Purkinje cell (primary cell): ENCODE results near the gene ISL2. TPM values are rescaled to one million over a fixed set of nuclear protein-coding genes. Genes with fewer than 3 reads are reported as not detected.

Experiments
- polyA plus RNA-seq: library from polyadenylated mRNA; unstranded; fragments of >200 nt; fragmentation: Nextera tagmentation; gene quantifications from 2 replicates; pipeline ENCODE4 v1.2.1, GENCODE V29; 2014

Gene ISL2
- not detected in 2 replicates for polyA plus RNA-seq

DNA sequence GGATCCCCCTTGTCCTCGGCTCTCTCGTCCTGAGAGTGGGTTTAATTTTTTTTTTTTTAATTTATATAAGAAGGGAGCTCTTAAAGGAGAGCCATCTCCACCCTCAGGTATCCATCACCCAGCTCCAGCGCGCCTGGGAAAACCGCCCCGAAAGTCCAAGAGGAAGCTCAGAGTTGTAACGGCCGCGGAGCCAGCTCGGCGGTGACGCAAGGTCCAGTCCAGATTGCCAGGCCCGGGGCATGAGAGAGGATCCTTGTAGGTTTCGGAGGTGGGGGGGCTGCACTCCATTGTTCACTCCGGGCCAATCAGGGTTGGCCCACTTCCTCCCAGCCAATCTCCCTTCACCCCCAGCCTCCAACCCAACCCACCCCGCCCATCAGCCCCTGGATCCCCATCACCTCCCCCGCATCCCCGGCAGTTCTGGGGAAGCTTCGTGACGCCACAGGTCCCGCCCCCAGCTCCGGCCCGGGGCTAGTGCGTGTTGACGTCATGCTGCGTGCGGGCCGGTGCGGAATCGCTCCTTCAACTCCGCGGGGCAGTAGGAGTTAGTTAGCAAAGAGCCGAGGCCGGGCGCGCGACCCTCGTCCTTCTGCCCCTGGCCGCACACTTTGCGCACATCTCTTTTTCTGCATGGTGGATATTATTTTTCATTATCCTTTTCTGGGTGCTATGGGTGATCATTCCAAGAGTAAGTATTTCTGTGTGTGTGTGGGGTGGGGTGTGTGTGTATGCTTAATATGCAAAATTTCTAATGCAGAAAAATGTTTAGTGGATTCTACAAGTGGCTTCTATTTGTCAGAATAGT, at the start of gene ISL2:
TSS of gene ISL2 (plus strand) at position 520 of the 805 bp plus-strand sequence. CDS start at position 631, 111 bp downstream.

GRCh38 chr15:76311100-76311953, 25.2 kb upstream of the ISL2 start, which contains the start of gene ETFA:
ETFA (minus strand) TSS chr15:76311469; CDS start chr15:76311388, 81 bp downstream.

Other genes starting within 250 kb of the ISL2 start
- gene ETFA, start 25.3 kb upstream of the ISL2 start, polyA plus RNA-seq, result 83.7 and 135 TPM in 2 replicates